Bronchial epithelial cell (primary cell): ENCODE results near the gene SLC6A9. TPM values are rescaled to one million over a fixed set of nuclear protein-coding genes. Genes with fewer than 3 reads are reported as not detected.

Experiments
- DNase-seq: peaks from one replicate; pipeline ENCODE4 v3.0.0-alpha.2; 2010; ENCODE audit warnings: low read depth
- FAIRE-seq: peaks from 2 replicates; lab custom pipeline; 2011; peaks lifted over from hg19 to GRCh38; lab: Jason Lieb, UNC
- H3K27me3 ChIP-seq: 2 replicates; pipeline ENCODE4 v1.5.1; 2011; ENCODE audit warnings: low read length; ENCODE audit not compliant: control insufficient read depth, insufficient read depth
- H3K36me3 ChIP-seq: 2 replicates; pipeline ENCODE4 v1.5.1; 2011; ENCODE audit warnings: low read length; ENCODE audit not compliant: control insufficient read depth, insufficient read depth
- H3K4me3 ChIP-seq: 2 replicates; pipeline ENCODE4 v1.5.1; 2011; ENCODE audit warnings: mild to moderate bottlenecking, low read depth, low read length, control low read depth
- CTCF ChIP-seq: IDR thresholded peaks from 2 replicates; pipeline ENCODE4 v1.5.1; 2011; ENCODE audit warnings: mild to moderate bottlenecking, moderate library complexity, low read length, control low read depth, inconsistent platforms; ENCODE audit not compliant: insufficient read depth, severe bottlenecking
- total RNA-seq: library from RNA; depleted of rRNA; stranded (reverse); fragments of >200 nt; gene quantifications from 2 replicates; pipeline ENCODE4 v1.2.1, GENCODE V29; 2014

SLC6A9 gene
- total RNA-seq, 1 donor from 2014 or later = 13.4 TPM

- FAIRE-seq = no peak
- peaks cover 29% of the 10 kb centered on the region for H3K36me3 ChIP-seq
Measured at GRCh38 chr1:44019466-44019948, 11.8 kb downstream of the SLC6A9 start.

GRCh38 chr1:44016890-44017400 is 14.3 kb downstream of the SLC6A9 start:
- no peak overlapping the region for H3K4me3 ChIP-seq
- H3K27me3 ChIP-seq = no peaks in the 10 kb centered on the region
- DNase-seq (no peak), FAIRE-seq (no peak)
- TF ChIP-seq CTCF = no peak
- H3K36me3 ChIP-seq = peaks cover 14% of the 10 kb centered on the region

More at GRCh38 chr1:44019466-44019948, 11.8 kb downstream of the SLC6A9 start:
- H3K27me3 ChIP-seq = no peaks in the 10 kb centered on the region
- no peak overlapping the region for H3K4me3 ChIP-seq
- TF ChIP-seq CTCF = no peak
- no peak for DNase-seq

GRCh38 chr1:44016041-44016889 is 15.0 kb downstream of the SLC6A9 start:
- Histone ChIP-seq H3K36me3 (peaks cover 10% of the 10 kb centered on the region), H3K27me3 (no peaks in the 10 kb centered on the region), H3K4me3 (no peak overlapping the region)
- no peak for DNase-seq
- no peak for TF ChIP-seq CTCF
- FAIRE-seq = no peak

- no peak for DNase-seq
- H3K27me3 ChIP-seq = no peaks in the 10 kb centered on the region
- FAIRE-seq = no peak
- no peak overlapping the region for H3K4me3 ChIP-seq
- TF ChIP-seq CTCF = no peak
- H3K36me3 ChIP-seq = peaks cover 9% of the 10 kb centered on the region
Measured at GRCh38 chr1:44015206-44015605, 16.1 kb downstream of the SLC6A9 start.

GRCh38 chr1:44014365-44015104 is 16.7 kb downstream of the SLC6A9 start:
- Histone ChIP-seq H3K4me3 (no peak overlapping the region), H3K36me3 (peaks cover 11% of the 10 kb centered on the region), H3K27me3 (no peaks in the 10 kb centered on the region)
- TF ChIP-seq CTCF = no peak
- DNase-seq (no peak), FAIRE-seq (no peak)
